ENCODE data around the gene POMP.

DNA sequence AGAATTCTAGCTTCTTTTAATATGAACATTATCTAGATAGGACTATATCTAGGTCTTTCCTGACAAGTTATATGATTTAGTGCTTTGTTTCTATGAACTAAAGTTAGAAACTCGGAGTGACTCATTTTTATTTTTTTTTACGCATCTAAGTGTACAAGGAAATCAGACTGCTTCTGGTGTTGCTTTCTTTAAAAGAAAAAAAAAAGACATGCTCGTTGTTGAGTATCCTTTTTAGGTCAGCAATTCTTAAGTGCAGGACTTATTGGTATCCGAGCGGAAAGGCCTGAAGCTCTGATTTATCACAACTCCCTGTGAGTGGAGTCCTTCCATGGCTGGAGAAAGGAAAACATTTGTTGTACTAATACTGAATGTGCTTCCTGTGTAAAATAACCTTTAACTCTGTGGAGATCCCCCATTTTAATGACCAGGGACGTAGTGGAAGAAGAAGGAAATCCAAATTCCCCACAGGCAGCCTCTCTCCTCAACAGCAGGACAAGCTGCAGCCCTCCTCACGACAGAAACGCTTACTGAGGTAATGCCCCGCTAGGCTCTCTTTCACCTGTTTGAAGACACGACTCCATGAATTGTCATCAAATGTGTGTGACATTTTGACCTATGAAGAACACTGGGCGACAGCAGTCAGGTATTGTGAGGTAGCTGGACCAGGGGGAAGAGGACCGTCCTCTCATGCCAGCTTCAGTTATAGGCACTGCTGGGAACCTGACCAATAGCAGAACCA lies 17.9 kb upstream of the POMP start:
- TF ChIP-seq, protein P1, sequence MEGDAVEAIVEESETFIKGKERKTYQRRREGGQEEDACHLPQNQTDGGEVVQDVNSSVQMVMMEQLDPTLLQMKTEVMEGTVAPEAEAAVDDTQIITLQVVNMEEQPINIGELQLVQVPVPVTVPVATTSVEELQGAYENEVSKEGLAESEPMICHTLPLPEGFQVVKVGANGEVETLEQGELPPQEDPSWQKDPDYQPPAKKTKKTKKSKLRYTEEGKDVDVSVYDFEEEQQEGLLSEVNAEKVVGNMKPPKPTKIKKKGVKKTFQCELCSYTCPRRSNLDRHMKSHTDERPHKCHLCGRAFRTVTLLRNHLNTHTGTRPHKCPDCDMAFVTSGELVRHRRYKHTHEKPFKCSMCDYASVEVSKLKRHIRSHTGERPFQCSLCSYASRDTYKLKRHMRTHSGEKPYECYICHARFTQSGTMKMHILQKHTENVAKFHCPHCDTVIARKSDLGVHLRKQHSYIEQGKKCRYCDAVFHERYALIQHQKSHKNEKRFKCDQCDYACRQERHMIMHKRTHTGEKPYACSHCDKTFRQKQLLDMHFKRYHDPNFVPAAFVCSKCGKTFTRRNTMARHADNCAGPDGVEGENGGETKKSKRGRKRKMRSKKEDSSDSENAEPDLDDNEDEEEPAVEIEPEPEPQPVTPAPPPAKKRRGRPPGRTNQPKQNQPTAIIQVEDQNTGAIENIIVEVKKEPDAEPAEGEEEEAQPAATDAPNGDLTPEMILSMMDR (IDR thresholded peaks at IDR 0.05) = no peak
- TF ChIP-seq ZFX (IDR thresholded peaks at IDR 0.05; ENCODE audit: borderline replicate concordance) = no peak

Measured in 22Rv1 (cell line).